Measurements from ENCODE around the gene GPD1L.
"Not testable (repeated sequence)": the region's sequence is repeated elsewhere in the genome, so short reads cannot be mapped to it uniquely, and the experiment has no call there.

GPD1L gene

DNA sequence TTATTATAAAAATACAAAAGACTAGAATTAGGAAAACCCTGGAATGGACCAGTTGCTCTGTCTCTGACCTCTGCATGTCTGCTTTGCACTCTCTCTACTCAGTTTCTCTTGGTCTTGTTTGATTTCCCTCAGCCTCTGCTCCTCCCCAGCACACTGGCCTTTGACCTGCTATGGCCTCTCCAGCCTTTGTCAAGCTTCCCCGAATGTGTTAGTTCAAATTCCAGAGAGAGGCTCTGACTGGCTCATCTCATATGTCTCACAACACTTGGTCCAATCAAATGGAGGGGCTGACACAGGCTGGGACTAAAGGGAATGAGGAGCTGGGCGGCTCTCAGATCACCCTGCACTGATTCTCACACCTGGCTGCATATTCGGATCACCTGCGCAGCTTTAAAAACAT, 79.7 kb downstream of the GPD1L start:
- no peak for DNase-seq

DNA sequence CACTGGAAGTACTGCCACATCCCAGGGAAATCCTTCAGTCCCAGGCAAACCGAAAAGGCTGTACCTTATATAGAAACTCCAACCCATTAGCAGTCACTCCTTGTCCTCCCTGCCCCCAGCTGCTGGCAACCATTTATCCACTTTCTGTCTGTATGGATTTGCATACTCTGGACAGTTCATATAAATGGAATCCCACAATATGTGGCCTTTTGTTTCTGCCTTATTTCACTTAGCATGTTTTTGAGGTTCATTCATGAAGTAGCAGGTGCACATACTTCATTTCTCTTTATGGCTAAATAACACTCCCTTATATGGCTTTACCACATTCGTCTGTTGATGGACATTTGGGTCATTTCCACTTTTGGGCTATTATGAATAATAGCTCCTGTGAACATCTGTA, 80.5 kb downstream of the GPD1L start:
- DNase-seq: no peak

DNA sequence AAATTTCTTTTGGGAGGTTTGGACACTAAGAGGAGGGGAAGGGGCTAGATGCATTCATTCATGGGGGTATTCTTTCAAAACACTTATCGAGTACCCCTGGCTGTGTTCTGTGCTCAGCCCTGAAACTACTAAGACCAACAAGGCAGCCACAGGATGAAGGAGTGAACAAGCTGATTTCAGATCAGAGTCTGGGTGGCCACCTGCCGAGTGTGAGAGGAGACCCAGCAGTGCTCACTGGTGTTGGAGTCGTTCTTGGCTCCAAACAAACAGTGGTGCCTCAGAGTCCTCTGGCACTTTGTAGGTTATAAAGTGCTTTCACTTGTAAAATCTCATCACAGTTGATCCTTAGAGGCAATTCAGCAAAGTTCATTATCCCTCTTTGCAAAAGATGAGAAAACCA, 83.3 kb downstream of the GPD1L start:
- no peak for DNase-seq

DNA sequence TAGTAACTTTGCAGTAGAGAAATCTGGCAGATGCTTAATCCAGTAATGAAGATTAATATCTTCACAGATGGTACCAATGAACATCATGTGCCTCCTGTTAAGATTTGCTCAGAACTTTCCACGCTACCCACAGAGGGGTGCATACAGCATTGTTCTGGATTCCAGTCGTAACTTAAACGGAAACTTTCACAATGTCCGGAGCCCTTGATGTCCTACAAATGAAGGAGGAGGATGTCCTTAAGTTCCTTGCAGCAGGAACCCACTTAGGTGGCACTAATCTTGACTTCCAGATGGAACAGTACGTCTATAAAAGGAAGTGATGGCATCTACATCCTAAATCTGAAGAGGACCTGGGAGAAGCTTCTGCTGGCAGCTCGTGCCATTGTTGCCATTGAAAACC, 84.1 kb downstream of the GPD1L start:
- not testable (repeated sequence) for DNase-seq

DNA sequence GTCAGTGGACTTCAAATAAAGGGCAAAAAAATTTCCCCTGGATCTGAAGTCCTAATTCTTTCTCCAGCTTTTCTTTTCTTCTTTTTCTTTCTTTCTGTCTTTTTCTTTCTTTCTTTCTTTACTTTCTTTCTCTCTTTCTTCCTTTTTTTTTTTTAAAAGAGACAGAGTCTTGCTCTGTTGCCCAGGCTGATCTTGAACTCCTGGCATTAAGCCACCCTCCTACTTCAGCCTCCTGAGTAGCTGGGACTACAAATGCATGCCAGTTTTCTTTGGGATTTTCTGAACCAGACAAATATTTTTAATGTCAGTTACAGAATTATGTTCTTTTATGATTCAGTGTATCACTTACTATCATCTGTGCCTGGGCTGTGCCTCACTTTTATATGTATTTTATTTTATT, 86.7 kb downstream of the GPD1L start:
- no peak for DNase-seq

DNA sequence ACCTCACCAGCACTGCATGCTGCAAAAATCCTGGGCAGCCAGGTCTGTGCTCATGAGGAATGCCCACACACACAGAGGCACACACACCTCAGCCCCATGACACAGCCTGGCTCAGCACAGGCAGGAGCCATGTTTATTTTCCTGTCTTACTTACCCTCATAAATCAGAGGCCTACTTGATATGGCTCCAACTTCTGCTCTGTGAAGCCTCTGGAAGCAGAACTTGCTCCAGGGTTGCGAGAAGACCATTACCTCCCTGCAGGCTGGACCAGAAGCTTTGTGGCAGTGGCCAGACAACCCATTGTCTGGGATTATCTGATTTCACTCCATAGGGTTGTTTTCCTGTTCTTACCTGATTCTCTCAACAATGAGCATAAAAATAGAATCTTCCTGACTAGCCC, 88.2 kb downstream of the GPD1L start:
- no peak for DNase-seq

DNA sequence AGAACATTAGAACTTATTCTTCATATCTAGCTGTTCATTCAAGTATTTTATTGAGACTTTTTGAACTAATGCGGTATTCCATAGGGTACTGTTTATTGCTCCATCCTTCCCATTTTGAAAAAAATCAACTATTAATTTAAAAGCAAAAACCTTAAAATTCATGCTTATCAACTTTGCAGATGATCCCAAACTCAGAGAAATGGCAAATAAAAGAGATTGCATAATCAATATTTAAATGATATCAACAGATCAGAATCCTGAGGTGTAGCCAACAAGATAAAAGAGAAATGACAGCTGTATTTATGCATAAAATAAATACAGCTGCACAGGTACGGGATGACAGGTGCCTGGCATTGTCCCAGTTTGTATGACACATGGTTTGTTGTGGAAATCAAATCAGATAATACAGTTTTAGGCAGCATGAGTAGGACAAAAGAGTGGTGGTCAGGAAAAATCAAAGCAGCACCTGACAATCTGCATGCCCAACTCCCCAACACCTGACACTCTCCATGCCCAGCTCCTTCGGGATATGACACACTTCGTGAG, 89.6 kb downstream of the GPD1L start:
- DNase-seq: no peak

DNA sequence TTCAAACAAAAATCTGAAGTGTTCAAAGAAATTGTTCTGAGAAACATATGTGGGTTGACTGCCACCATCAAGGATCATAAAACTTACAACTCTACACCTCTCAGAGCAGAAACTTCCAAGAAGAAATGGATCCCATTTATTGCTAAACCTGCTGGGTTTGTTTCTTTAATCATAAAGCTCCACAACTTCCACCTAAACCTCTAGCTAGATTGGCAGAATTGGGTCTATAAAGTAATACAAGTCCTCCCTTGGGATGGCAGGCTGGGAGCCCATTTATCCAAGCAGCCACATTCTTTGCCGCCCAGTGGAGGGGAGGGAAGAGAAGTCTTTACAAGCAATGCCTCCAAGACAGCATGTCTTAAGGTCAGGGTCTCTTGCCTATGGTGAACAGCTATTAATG, 91.6 kb downstream of the GPD1L start:
- no peak for DNase-seq

DNA sequence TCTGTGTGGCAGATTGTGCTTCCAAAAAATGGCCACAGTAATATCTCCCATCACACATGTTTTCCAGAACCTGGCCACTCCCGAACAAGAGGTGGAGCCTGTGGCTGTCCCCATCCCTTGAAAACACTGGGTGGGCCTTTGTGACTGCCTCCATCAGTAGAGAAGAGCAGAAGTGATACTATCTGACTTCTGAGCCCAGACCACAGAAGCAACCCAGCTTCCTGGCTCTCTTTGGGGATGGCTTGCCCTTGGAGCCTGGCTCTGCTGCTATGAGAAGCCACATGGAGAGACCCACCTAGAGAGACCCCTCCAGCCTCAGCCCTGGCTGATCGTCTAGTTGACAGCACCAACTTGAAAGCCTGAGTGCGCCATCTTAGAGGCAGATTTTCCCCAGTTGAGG, 92.3 kb downstream of the GPD1L start:
- DNase-seq: no peak

DNA sequence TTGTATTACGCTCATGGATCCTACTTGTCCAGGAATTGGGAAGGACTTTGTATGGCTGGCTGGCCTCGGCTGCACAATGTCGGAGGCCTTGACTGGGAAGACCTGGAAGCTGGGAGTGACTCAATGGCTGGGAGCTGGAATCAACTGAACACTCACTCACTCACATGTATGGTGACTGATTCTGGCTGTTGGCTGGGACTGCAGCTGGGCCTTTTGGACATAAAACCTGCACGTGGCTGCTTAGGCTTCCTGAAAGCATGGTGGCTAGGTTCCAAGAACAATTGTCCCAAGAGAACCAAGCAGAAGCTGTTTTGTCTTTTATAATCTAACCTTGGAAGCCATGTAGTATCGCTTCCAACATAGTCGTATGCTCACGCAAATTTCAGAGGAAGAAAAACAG, 94.1 kb downstream of the GPD1L start:
- DNase-seq: no peak

DNA sequence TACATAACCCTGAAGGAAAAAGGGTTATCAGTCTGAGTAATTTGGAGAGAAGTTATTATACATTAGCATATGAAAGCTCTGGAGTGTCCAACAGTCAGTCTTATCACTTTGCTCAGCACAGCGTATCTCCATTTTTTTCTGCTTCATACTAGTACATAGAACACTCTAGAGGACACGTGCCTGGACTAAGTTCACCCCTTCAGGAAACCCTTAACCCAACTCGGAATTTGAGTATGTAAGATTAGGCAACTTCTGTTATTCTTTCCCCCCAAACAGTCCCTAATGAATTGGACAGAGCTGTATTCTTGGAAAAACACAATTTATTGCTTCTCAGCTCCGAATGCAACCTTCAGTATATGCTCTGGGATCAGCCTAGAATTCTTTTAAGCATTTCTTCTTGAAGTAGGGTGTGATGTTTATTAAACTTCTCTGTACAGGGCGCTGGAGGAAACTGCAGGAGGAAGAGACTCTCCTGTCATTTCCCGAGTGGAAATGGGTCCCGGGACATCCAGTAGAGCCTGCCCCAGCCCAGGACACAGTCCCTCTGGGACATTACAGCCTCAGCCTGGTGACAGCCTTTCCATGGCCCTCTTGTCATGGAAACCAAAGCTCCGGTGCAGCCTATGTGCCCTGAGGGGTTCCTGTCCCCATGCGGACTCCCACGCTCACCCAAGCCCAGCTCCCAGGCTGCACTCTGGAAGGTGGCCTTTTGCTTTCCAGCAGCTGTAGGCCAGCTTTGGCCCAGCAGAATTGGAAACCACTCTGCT, 94.8 kb downstream of the GPD1L start:
- no peak for DNase-seq

DNA sequence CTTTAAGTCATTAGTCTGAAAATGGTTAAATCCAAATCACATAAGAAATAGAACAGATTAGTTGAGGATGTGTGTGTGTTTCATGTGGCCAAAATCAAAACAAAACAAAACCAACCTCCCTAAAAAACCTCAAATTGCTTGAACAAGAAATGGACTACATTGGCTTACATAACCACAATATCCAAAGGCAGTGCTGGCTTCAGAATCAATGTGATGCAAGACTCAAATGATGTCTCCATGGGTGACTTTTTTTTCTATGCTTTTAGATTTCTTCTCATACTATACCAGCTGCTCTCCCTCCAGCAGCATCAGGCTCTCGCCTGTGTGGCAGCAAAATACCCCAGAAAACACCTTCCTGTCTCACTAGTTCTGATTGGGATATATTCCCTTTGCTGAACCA, 96.1 kb downstream of the GPD1L start:
- DNase-seq: no peak

DNA sequence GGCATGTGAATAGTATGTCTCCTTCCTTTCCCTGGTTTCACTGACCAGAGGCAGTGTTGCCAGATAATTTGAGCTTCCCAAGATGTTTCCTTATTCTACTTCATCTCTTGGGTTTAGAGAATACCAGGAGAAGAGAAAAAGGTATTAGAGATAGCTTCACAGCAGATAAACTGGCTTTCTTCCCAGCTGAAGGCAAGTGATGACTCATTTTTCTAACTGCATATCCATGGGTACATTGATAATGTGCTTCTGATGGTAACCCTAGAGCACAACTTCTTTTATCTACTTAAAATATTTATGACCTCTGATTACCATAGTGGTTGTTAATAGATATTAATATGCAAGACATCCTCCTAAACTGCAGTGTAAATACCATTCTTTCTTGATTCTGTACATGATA, 97.4 kb downstream of the GPD1L start:
- no peak for DNase-seq

DNA sequence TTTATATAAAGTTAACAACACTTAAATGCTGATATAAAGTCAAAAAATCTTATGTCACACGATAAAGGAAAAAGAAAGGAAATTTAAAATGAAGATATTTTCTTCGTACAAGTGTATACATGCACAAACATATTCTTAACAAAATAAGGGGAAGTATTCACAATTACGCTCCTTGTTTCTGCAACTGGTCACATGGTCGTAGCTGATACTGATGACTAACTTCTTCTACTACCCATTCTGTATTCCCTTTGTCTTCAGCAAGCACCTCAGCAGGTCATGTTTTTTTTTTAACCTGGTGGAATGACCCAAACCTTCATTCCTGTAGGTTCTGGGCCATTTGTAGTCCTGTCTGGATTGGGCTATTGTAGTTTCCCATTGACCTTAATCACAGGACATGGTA, 102.0 kb downstream of the GPD1L start:
- DNase-seq: no peak

DNA sequence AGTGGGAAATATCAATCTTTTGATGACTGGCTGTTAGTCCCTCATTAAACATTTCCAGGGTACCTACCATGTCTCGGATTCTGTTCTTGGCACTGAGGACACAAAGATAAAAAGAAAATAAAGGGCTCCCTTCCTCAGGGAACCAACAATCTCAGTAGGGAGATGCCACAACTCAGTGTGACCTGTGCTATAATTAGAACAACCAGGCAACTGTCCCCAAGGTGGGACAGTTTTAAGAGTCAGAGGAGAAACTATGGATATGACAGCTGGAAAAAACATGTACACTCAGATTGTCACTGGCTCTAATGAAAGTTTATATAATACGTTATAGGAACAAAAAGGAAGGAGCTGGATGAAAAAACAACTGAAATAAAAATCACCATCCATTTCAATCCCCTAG, 108.8 kb downstream of the GPD1L start:
- DNase-seq: no peak

DNA sequence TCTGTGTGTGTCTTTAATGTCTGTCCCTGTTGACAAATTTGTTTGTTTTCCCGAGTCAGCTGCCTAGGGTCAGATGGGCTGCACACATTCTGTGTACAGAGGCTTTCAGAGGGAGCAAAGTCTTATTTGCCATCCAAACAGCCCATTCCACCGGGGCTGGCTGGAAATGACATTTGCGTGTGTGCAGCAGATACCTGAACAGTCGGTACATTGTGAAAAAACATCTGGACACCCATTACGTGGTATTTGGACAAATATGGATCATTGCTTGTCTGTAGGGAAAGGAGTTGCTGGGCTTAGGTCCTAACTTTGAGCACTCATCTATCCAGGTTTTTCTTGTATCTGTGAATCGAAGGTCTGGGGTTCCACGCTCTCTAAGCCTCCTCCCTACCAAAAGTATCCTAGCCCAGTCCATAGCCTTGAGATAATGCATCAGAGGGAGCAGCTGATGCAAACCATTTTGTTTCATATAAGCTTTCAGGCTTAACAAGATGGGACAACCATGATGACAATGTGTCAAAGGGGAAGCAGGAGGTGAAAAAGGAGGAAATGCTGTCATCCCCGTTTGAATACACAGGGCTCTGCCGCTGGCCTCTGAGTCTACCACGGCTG, 109.9 kb downstream of the GPD1L start:
- no peak for DNase-seq

DNA sequence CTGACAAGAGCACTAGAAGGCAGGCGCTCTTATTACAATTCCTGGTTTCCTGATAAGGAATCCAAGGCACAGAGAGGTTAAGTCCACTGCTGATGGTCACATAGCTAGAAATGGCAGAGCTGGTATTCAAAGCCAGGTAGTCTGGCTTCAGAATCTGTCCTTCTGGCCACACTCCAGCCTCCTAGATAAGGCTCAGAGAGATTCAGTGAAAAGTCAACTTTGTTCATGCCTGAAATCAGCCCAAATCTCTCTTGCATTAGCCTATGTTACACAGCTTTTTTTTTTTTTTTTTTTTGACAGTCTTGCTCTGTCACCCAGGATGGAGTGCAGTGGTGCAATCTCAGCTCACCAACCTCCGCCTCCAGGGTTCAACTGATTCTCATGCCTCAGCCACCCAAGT, 110.9 kb downstream of the GPD1L start:
- DNase-seq: no peak
